LHCN-M2 (cell line): ENCODE data around the gene HNF1A. TPM values are rescaled to one million over a fixed set of nuclear protein-coding genes. Genes with fewer than 3 reads are reported as not detected.
"Not testable (repeated sequence)": the region's sequence is repeated elsewhere in the genome, so short reads cannot be mapped to it uniquely, and the experiment has no call there.

Source experiments
- DNase-seq: peaks from one replicate; pipeline ENCODE4 v3.0.0-alpha.2; 2012; ENCODE audit warnings: low read depth
- total RNA-seq: library from RNA; depleted of rRNA; stranded (reverse); fragments of >200 nt; gene quantifications from 2 replicates; pipeline ENCODE4 v1.2.3, GENCODE V29; 2014; rRNA removed

The HNF1A gene
- total RNA-seq, 1 experiment from 2014 or later: 0.06 TPM

DNA sequence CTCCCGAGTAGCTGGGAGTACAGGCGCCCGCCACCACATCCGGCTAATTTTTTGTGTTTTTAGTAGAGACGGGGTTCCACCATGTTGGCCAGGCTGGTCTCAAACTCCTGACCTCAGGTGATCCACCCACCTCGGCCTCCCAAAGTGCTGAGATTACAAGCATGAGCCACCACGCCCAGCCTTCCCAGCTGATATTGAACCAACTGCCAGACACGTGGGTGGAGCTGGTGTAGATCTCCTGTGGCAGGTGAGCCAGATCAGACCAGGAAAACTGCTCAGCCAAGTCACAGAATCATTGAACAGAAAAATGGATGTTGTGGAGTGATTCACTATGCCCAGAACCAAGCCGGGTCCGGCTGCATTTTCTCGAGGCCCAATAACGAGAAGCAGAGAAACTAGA, 69.1 kb downstream of the HNF1A start:
- DNase-seq: not testable (repeated sequence)

DNA sequence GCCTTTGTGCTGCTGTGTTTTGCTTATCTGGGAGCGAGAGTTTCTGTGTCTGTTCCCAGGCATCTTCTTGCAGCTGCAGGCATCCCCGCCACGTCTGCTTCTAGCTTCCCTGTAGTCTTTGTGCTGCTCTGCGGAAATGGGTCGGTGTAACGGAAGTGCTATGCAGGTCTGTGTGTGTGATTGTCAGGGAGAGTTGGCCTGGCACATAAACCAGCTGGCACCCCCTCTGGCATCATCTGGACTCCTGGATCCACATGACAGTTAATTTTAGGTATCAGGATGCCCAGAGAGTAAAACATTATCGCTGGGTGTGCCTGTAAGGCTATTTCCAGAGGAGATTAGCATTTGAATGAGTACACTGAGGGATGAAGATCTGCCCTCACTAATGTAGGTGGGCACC, 70.1 kb downstream of the HNF1A start:
- DNase-seq: no peak

- DNase-seq: peak; percentile 33
These were observed 72.4 kb downstream of the HNF1A start for GRCh38 chr12:121050725-121051124.

Other genes starting within 250 kb of the HNF1A start
- 4.5 and 7.5 TPM in 2 replicates for gene SPPL3, start 74.2 kb upstream of the HNF1A start, total RNA-seq
- gene C12orf43, start 37.9 kb downstream of the HNF1A start, total RNA-seq: 12.8 and 18.1 TPM in 2 replicates
- 4.3 and 4.5 TPM in 2 replicates for gene OASL, start 60.7 kb downstream of the HNF1A start, total RNA-seq
- gene P2RX7, start 154.3 kb downstream of the HNF1A start, total RNA-seq: 0.11 and 0.32 TPM in 2 replicates
- gene P2RX4, start 231.6 kb downstream of the HNF1A start, total RNA-seq: 14.0 and 14.6 TPM in 2 replicates